GM23248 (cell line): ENCODE measurements around the gene FADD.

Experiments
- EZH2 ChIP-seq: fragments of 200-600 bp; sonication (generic); IDR thresholded peaks from 2 replicates; pipeline ENCODE4 v1.6.1; 2018; ENCODE audit warnings: antibody characterized with exemption, mild to moderate bottlenecking; ENCODE audit not compliant: insufficient read depth, poor library complexity, severe bottlenecking
- EZH2phosphoT487 ChIP-seq: fragments of 200-600 bp; sonication (generic); IDR thresholded peaks from 2 replicates; pipeline ENCODE4 v1.6.1; 2018; ENCODE audit warnings: antibody characterized with exemption, moderate library complexity, mild to moderate bottlenecking, low read depth; ENCODE audit not compliant: insufficient read depth

- TF ChIP-seq EZH2phosphoT487 (no peak), EZH2 (no peak)
Observed at GRCh38 chr11:70202920-70203750, at the start of gene FADD.
